Fibroblast of the aortic adventitia (primary cell): ENCODE results near the gene IMMP2L. TPM values are rescaled to one million over a fixed set of nuclear protein-coding genes. Genes with fewer than 3 reads are reported as not detected.

ENCODE experiments used
- DNase-seq: peaks from one replicate; pipeline ENCODE4 v3.0.0-alpha.2; 2010; ENCODE audit warnings: low read depth
- H3K4me3 ChIP-seq: 2 replicates; pipeline ENCODE4 v1.5.1; 2011; ENCODE audit warnings: low read depth, mild to moderate bottlenecking, control low read depth, low read length, moderate library complexity
- total RNA-seq: library from RNA; depleted of rRNA; stranded (reverse); fragments of >200 nt; gene quantifications from 2 replicates; pipeline ENCODE4 v1.2.3, GENCODE V29; 2012; ENCODE audit warnings: low replicate concordance
- TF ChIP-seq, protein P1 (sequence below): IDR thresholded peaks from 2 replicates; pipeline ENCODE4 v1.5.1; 2011; ENCODE audit warnings: mild to moderate bottlenecking, low read length, control low read depth, inconsistent platforms; ENCODE audit not compliant: insufficient read depth

The IMMP2L gene
- total RNA-seq, 1 donor, result 9.9 TPM

DNA sequence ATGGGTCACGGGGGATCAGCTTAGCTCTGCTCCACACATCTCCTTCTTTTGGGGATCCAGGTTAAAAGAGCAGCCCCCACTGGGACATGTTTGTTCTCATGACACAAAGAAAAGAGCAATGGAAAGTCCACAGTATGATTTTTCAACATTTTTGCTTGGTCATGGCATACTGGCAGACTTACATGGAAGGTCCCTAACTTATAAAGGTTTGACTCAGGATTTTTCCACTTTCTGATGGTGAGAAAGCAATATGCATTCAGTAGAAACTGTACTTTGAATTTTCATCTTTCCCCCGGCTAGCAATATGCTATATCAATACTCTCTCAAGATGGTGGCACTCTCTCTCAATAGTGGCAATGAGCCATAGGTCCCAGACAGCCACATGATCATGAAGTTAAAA lies 699.0 kb downstream of the IMMP2L start:
- TF ChIP-seq, protein P1, sequence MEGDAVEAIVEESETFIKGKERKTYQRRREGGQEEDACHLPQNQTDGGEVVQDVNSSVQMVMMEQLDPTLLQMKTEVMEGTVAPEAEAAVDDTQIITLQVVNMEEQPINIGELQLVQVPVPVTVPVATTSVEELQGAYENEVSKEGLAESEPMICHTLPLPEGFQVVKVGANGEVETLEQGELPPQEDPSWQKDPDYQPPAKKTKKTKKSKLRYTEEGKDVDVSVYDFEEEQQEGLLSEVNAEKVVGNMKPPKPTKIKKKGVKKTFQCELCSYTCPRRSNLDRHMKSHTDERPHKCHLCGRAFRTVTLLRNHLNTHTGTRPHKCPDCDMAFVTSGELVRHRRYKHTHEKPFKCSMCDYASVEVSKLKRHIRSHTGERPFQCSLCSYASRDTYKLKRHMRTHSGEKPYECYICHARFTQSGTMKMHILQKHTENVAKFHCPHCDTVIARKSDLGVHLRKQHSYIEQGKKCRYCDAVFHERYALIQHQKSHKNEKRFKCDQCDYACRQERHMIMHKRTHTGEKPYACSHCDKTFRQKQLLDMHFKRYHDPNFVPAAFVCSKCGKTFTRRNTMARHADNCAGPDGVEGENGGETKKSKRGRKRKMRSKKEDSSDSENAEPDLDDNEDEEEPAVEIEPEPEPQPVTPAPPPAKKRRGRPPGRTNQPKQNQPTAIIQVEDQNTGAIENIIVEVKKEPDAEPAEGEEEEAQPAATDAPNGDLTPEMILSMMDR, result no peak
- DNase-seq, result no peak
- no peak overlapping the region for H3K4me3 ChIP-seq

DNA sequence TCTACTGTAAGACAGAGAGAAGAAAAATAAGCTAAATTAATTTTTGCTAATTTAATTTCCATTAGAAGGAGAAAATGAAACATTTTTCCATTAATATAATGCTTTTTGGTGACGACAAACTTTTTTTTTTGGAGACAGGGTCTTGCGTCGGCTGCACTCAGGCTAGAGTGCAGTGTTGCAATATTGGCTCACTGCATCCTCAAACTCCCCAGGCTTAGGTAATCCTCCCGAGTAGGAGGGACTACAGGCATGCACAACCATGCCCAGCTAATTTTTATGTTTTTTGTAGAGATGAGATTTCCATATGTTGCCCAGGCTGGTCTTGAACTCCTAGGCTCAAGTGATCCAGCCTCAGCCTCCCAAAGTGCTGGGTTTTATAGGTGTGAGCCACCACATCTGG lies 701.1 kb downstream of the IMMP2L start:
- TF ChIP-seq, protein P1, result no peak
- H3K4me3 ChIP-seq, result no peak overlapping the region

DNA sequence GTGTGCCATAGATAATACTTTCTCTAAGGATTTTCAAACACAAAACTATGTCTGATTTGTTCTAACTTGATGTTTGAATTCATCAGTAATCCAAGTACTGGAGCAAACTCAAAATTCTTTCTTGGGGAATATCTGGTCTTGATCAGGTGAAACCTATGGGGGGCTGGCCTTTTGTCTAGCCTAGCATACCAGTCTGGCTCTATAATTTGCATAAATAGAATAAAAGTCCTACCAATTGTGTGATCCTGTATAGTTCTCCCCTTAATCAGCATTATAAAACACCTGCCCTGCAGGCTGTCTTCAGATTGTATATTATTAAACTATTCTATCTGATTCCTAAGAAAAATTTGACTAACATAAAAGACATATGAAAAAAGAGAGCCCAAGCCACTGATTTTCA lies 705.2 kb downstream of the IMMP2L start:
- TF ChIP-seq, protein P1, result no peak
- no peak overlapping the region for H3K4me3 ChIP-seq
- no peak for DNase-seq

More for the DNA sequence above, 701.1 kb downstream of the IMMP2L start:
- no peak for DNase-seq

DNA sequence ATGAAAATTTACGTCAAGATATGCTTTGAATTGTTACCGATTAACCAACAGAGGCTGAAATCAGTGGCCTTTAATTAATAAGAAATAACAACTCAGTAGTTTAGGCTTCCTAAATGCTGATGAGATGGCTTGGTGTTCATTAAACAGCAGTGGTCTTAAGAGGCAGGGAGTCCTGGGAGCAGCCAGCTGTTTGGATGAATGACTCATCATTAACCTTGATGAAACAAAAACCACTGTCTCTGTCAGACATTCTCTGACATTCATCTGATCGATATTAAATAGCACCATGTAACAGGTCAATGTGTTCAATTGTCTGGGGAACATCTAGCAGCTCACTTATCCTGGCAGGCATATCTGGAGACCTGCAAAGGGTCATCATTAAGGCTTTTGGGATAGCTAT lies 705.6 kb downstream of the IMMP2L start:
- no peak for DNase-seq
- TF ChIP-seq, protein P1, result no peak
- no peak overlapping the region for H3K4me3 ChIP-seq

DNA sequence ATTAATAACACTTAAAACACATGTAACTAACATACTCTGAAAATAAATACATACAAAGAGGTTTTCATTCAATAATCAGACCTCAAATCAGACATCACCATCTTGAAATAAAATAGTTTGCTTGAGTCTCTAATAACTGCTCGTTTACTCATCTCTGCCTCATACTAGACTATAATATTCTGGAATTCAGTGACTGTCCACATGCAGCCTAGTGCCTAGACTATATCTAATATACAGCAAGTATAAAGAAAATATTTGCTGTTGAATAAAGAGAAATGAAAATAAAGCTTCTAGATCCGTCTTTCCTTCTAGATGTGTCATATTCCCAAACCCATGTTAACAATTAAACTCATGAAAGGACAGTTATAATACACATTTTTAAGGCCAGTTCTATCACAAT lies 707.6 kb downstream of the IMMP2L start:
- no peak overlapping the region for H3K4me3 ChIP-seq
- TF ChIP-seq, protein P1, result no peak
- no peak for DNase-seq

DNA sequence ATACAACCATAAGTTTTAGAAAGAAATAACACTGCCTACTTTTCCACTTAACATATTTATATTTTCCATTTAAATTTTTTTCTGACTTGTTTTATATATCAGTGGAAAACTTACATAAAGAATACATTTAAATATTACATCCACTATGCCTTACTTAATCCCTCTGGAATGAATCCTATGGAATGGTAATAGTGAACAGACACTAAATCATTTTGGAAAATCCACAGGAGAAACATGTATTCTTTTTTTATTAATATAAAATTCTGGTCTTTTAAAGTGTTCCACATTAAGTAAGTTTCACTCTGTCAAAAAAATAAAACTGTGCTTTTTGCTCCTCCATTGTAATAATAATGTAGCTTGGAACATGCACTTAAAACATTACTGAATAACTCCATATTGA lies 708.1 kb downstream of the IMMP2L start:
- no peak overlapping the region for H3K4me3 ChIP-seq
- TF ChIP-seq, protein P1, result no peak
- no peak for DNase-seq

DNA sequence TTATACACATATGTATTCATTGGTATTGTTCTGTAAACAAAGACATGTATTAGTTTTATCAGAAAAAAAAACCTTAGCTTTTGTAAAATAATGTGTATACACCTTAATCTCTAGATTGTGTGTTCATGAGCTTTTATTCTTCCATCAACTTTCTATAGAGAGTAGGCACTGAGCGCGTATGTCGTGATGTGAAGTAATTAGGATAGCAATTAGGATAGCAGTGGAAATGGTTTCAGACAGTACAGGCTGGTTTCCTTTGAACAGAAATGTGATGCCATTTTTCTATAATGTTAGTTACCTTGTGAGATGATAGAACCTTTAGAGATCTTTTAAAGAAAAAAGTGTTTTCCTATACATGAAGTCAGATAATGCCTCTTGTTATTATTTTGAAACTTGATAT lies 709.0 kb downstream of the IMMP2L start:
- no peak overlapping the region for H3K4me3 ChIP-seq
- TF ChIP-seq, protein P1, result no peak
- DNase-seq, result no peak
